HepG2 (cell line): ENCODE results near the gene COPS3. TPM values are rescaled to one million over a fixed set of nuclear protein-coding genes. Genes with fewer than 3 reads are reported as not detected.

Source experiments
- CEBPB ChIP-seq: IDR thresholded peaks from 2 replicates; pipeline ENCODE4 v1.6.1; 2011; ENCODE audit warnings: low read depth, low read length, improper control_type of control experiment, borderline replicate concordance
- FOXA3 ChIP-seq: IDR thresholded peaks from 2 replicates; pipeline ENCODE4 v1.6.1; 2016; ENCODE audit warnings: missing genetic modification reagents, missing compliant biosample characterization
- HNRNPLL ChIP-seq: fragments of 200-400 bp; formaldehyde crosslinking; IDR thresholded peaks from 2 replicates; pipeline ENCODE4 v1.6.1; 2017; ENCODE audit warnings: mild to moderate bottlenecking, low read depth, low read length; ENCODE audit not compliant: poor library complexity, severe bottlenecking
- HOXD1 ChIP-seq: sonication (generic); formaldehyde crosslinking; IDR thresholded peaks from 2 replicates; pipeline ENCODE4 v1.5.0; 2020; ENCODE audit warnings: missing genetic modification reagents
- IRF2 ChIP-seq: IDR thresholded peaks from 2 replicates; pipeline ENCODE4 v1.6.1; 2018; ENCODE audit warnings: missing genetic modification reagents, missing compliant biosample characterization
- MEIS1 ChIP-seq: sonication (generic); formaldehyde crosslinking; IDR thresholded peaks from 2 replicates; pipeline ENCODE4 v1.9.0; 2021; ENCODE audit warnings: mild to moderate bottlenecking, missing genetic modification reagents, moderate library complexity, borderline replicate concordance
- MTA3 ChIP-seq: sonication (generic); formaldehyde crosslinking; IDR thresholded peaks from 2 replicates; pipeline ENCODE4 v1.4.0; 2020; ENCODE audit warnings: missing genetic modification reagents
- SMARCC2 ChIP-seq: fragments of 450-650 bp; IDR thresholded peaks from 2 replicates; pipeline ENCODE4 v1.6.1; 2017; ENCODE audit warnings: antibody characterized with exemption, mild to moderate bottlenecking
- ZFP36L2 ChIP-seq: sonication (generic); formaldehyde crosslinking; IDR thresholded peaks from 2 replicates; pipeline ENCODE4 v1.4.0; 2020; ENCODE audit warnings: missing genetic modification reagents
- ZMYM4 ChIP-seq: sonication (generic); formaldehyde crosslinking; IDR thresholded peaks from 2 replicates; pipeline ENCODE4 v1.8.1; 2023; ENCODE audit warnings: mild to moderate bottlenecking, missing genetic modification reagents
- ZNF501 ChIP-seq: sonication (generic); formaldehyde crosslinking; IDR thresholded peaks from 2 replicates; pipeline ENCODE4 v1.5.1; 2020; ENCODE audit warnings: mild to moderate bottlenecking, moderate library complexity, missing genetic modification reagents
- ZNF549 ChIP-seq: sonication (generic); formaldehyde crosslinking; IDR thresholded peaks from 2 replicates; pipeline ENCODE4 v1.5.0; 2020; ENCODE audit warnings: missing genetic modification reagents
- ZNF569 ChIP-seq: sonication (generic); formaldehyde crosslinking; IDR thresholded peaks from 2 replicates; pipeline ENCODE4 v1.5.0; 2020; ENCODE audit warnings: mild to moderate bottlenecking, missing genetic modification reagents, moderate library complexity, borderline replicate concordance
- ZNF781 ChIP-seq: sonication (generic); formaldehyde crosslinking; IDR thresholded peaks from 2 replicates; pipeline ENCODE4 v1.5.1; 2020; ENCODE audit warnings: borderline replicate concordance, mild to moderate bottlenecking, missing genetic modification reagents; ENCODE audit errors: not compliant biosample characterization
- polyA plus RNA-seq, 8 experiments: library from polyadenylated mRNA; depleted of rRNA in 3 of 8; stranded (reverse) in 7 of 8; unstranded in 1 of 8; fragments of >200 nt; fragmentation: Illumina TruSeq in 4 of 8; extraction: Trizol in 4 of 8; gene quantifications; 2 replicates each; pipeline versions ENCODE4 v1.2.1 to v1.2.3, GENCODE V29; 2011 to 2016; ENCODE audit warnings: low read depth in 4 of 8, missing spikeins in 1 of 8, mixed read lengths in 1 of 8; ENCODE audit not compliant: insufficient read depth in 1 of 8
- total RNA-seq, 5 experiments: library from RNA; depleted of rRNA; stranded (reverse); fragments of >200 nt; fragmentation: Illumina TruSeq; extraction: Trizol; gene quantifications; 2 replicates each; pipeline ENCODE4 v1.2.3, GENCODE V29; 2016; ENCODE audit warnings: low read depth in 1 of 5
- TF ChIP-seq, protein P1 (sequence below), 2 experiments: sonication (generic) in 1 of 2; formaldehyde crosslinking in 1 of 2; IDR thresholded peaks; 2 replicates each; pipeline versions ENCODE4 v1.4.0 to v1.6.1; 2018 to 2020; ENCODE audit warnings: missing genetic modification reagents in 2 of 2, borderline replicate concordance in 1 of 2, low read depth in 1 of 2, mild to moderate bottlenecking in 1 of 2, missing biosample characterization in 1 of 2
- TF ChIP-seq, protein P2 (sequence below): sonication (generic); formaldehyde crosslinking; IDR thresholded peaks from 2 replicates; pipeline ENCODE4 v1.4.0; 2020; ENCODE audit warnings: missing genetic modification reagents
- TF ChIP-seq, protein P3 (sequence below): IDR thresholded peaks from 2 replicates; pipeline ENCODE4 v1.6.1; 2018; ENCODE audit warnings: missing genetic modification reagents, mild to moderate bottlenecking, missing compliant biosample characterization
- TF ChIP-seq, protein P4 (sequence below): IDR thresholded peaks from 2 replicates; pipeline ENCODE4 v1.6.1; 2016; ENCODE audit warnings: missing compliant biosample characterization, missing genetic modification reagents, borderline replicate concordance
- TF ChIP-seq, protein P5 (sequence below): sonication (generic); formaldehyde crosslinking; IDR thresholded peaks from 2 replicates; pipeline ENCODE4 v1.5.1; 2020; ENCODE audit warnings: missing genetic modification reagents, mild to moderate bottlenecking, borderline replicate concordance

COPS3 gene
- total and polyA plus RNA-seq, 2 of the 13 experiments (the other 11 are each of a cell fraction or from before 2014, with no cell fraction given), result 46.3 to 103 TPM

DNA sequence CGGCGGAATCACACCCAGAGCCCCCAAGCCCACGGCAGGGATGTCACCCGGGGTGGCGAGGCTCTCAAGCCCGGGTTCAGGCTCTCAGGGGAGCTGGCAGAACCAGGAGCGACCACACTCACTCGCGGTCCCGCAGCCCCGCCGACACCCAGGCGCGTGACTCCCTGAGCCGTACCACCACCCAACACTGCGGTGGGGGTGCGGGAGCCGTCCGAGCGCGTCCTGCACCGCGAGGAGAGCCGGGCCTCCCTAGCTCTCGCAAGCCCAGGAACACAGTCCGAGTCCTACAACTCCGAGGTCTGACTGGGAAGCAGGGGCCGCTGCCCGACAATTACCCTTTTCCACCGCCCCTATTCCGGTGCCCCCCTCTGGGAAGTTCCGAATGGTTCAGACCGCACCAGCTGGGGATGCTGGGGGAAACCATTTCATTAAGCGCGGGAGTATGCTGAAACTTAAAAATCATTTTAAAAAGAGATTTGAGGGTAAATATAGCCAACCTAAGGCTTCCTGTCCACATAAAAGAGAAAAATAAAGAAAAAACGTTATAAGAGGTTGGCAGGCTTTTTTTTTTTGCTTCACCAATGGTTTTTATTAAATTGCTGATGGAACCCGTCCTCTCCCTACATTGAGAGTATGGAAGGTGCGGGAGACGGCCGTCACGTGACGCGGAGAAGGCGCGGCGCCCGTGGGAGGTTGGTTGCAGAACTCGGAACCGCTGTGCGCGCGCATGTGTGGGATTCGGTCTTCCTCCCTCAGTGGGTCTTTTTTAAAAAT, 43.8 kb downstream of the COPS3 start, which contains the start of gene FLCN (continued):
- TF ChIP-seq, protein P1, sequence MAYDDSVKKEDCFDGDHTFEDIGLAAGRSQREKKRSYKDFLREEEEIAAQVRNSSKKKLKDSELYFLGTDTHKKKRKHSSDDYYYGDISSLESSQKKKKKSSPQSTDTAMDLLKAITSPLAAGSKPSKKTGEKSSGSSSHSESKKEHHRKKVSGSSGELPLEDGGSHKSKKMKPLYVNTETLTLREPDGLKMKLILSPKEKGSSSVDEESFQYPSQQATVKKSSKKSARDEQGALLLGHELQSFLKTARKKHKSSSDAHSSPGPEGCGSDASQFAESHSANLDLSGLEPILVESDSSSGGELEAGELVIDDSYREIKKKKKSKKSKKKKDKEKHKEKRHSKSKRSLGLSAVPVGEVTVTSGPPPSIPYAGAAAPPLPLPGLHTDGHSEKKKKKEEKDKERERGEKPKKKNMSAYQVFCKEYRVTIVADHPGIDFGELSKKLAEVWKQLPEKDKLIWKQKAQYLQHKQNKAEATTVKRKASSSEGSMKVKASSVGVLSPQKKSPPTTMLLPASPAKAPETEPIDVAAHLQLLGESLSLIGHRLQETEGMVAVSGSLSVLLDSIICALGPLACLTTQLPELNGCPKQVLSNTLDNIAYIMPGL (CRISPR knock-in tag; IDR thresholded peaks at IDR 0.05; ENCODE audit: borderline replicate concordance in 1 of 2, low read depth in 1 of 2), result peak; percentile 72 to 82; a peak in 2 of 4 replicates
- peak; percentile 43; the same call in 1 of the 2 replicates for TF ChIP-seq MEIS1 (CRISPR knock-in tag)
- TF ChIP-seq ZNF501 (CRISPR knock-in tag), result peak; percentile 78; the same call in 1 of the 2 replicates
- TF ChIP-seq CEBPB, result no peak
- no peak for TF ChIP-seq ZFP36L2
- TF ChIP-seq, protein P2, sequence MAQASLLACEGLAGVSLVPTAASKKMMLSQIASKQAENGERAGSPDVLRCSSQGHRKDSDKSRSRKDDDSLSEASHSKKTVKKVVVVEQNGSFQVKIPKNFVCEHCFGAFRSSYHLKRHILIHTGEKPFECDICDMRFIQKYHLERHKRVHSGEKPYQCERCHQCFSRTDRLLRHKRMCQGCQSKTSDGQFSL (CRISPR knock-in tag), result 0 out of 2 replicates have a peak, but pooled peaks have one; percentile 22
- no peak for TF ChIP-seq MTA3
- TF ChIP-seq IRF2 (CRISPR knock-in tag), result peak; percentile 19; the same call in 1 of the 2 replicates
- TF ChIP-seq, protein P3, sequence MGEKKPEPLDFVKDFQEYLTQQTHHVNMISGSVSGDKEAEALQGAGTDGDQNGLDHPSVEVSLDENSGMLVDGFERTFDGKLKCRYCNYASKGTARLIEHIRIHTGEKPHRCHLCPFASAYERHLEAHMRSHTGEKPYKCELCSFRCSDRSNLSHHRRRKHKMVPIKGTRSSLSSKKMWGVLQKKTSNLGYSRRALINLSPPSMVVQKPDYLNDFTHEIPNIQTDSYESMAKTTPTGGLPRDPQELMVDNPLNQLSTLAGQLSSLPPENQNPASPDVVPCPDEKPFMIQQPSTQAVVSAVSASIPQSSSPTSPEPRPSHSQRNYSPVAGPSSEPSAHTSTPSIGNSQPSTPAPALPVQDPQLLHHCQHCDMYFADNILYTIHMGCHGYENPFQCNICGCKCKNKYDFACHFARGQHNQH (CRISPR knock-in tag), result no peak
- TF ChIP-seq ZNF781 (CRISPR knock-in tag), result no peak
- peak; percentile 64; the same call in 1 of the 2 replicates for TF ChIP-seq ZMYM4 (CRISPR knock-in tag)
- TF ChIP-seq, protein P4, sequence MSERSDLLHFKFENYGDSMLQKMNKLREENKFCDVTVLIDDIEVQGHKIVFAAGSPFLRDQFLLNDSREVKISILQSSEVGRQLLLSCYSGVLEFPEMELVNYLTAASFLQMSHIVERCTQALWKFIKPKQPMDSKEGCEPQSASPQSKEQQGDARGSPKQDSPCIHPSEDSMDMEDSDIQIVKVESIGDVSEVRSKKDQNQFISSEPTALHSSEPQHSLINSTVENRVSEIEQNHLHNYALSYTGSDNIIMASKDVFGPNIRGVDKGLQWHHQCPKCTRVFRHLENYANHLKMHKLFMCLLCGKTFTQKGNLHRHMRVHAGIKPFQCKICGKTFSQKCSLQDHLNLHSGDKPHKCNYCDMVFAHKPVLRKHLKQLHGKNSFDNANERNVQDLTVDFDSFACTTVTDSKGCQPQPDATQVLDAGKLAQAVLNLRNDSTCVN, result 0 out of 2 replicates have a peak, but pooled peaks have one; percentile 72
- no peak for TF ChIP-seq ZNF569 (CRISPR knock-in tag)
- no peak for TF ChIP-seq FOXA3 (CRISPR knock-in tag)
- no peak for TF ChIP-seq HOXD1 (CRISPR knock-in tag)
- TF ChIP-seq, protein P5, sequence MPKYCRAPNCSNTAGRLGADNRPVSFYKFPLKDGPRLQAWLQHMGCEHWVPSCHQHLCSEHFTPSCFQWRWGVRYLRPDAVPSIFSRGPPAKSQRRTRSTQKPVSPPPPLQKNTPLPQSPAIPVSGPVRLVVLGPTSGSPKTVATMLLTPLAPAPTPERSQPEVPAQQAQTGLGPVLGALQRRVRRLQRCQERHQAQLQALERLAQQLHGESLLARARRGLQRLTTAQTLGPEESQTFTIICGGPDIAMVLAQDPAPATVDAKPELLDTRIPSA (CRISPR knock-in tag), result no peak
- no peak for TF ChIP-seq ZNF549 (CRISPR knock-in tag)
- no peak for TF ChIP-seq HNRNPLL
- no peak for TF ChIP-seq SMARCC2
